Pancreas (tissue), 10 donors: ENCODE results near the gene TIAM1. TPM values are rescaled to one million over a fixed set of nuclear protein-coding genes. Genes with fewer than 3 reads are reported as not detected.

Source experiments
- ATAC-seq, 4 donors: fragments of 200-7000 bp; cut with Tn5 transposase; one replicate each; pipeline versions ENCODE4 v1.8.0 to v1.9.1; 2020; ENCODE audit warnings: mild to moderate bottlenecking in 4 of 4, moderate library complexity in 4 of 4
- DNase-seq, 6 donors: peaks; one replicate each; pipeline ENCODE4 v3.0.0-alpha.2; 2020
- FAIRE-seq: peaks from 2 replicates; lab custom pipeline; 2012; peaks lifted over from hg19 to GRCh38; lab: Jason Lieb, UNC
- H3K27ac ChIP-seq, 4 donors: fragments of 200-600 bp; sonication (generic); 1 replicate in 3 of 4; 2 replicates in 1 of 4; pipeline versions ENCODE4 v1.5.0 to v1.8.0; 2020
- H3K27me3 ChIP-seq, 4 donors: fragments of 200-600 bp; one replicate each; pipeline ENCODE4 v1.8.0; 2021
- H3K36me3 ChIP-seq, 3 donors: fragments of 200-600 bp; sonication (generic) in 1 of 3; one replicate each; pipeline versions ENCODE4 v1.5.0 to v1.8.0; 2020 to 2021
- H3K4me1 ChIP-seq, 3 donors: fragments of 200-600 bp; one replicate each; pipeline ENCODE4 v1.8.0; 2021
- H3K4me3 ChIP-seq, 4 donors: fragments of 200-600 bp; sonication (generic) in 2 of 4; one replicate each; pipeline versions ENCODE4 v1.5.0 to v1.8.0; 2020 to 2021
- H3K9me3 ChIP-seq, 4 donors: fragments of 200-600 bp; one replicate each; pipeline ENCODE4 v1.8.0; 2021
- CTCF ChIP-seq, 4 donors: fragments of 200-600 bp; sonication (generic) in 3 of 4; IDR thresholded peaks; one replicate each; pipeline versions ENCODE4 v1.5.0 to v1.8.0; 2021; ENCODE audit warnings: antibody characterized with exemption in 4 of 4
- WGBS, 2 donors: extraction: QIAGEN DNeasy Blood & Tissue Kit; methylation state at CpG; one replicate each; pipeline ENCODE4 v1.1.7; 2013; 5-methylcytosine and 5-hydroxymethylcytosine counted together
- intact Hi-C, 3 donors: fragments of 100-400 bp; cut with DNase I; formaldehyde crosslinking; loops; one replicate each; pipeline versions ENCODE4 v1.11.1 to v1.14.2; 2022
- polyA plus RNA-seq, 2 donors: library from polyadenylated mRNA; stranded (reverse); fragments of 200-250 nt; gene quantifications; one replicate each; pipeline ENCODE4 v1.2.3, GENCODE V29; 2013
- total RNA-seq, 6 donors: library from RNA; stranded (reverse); fragmentation: NEBNext Ultra II Directional in 4 of 6; extraction: Animal tissue kit (Norgen Biotek cat#: 25700) in 4 of 6; gene quantifications; one replicate each; pipeline versions ENCODE4 v1.2.1 to v1.2.4, GENCODE V29; 2021 to 2023
- donor health status: healthy with polysubstance abuse.
- donor health status: DM: no; HTN: no; CAD: no; lungs with moderate emphysema.
- donor health status: DM: no; HTN: no; CAD: no.
- donor health status: control.
- donor health status: control.
- donor health status: Bipolar disorder and iron deficiency.
- donor health status: DM: yes; HTN: yes; CAD: no.
- donor health status: DM: no; HTN: no; CAD: no.
- donor health status: DM: no; HTN: no; CAD: no.
- donor health status: DM: yes; HTN: yes; CAD: no.

The TIAM1 gene
- total and polyA plus RNA-seq, 8 donors, result 1.7 to 7.7 (median 4.0) TPM

- Histone ChIP-seq H3K27me3 (peaks cover 0 to 10% (median 2%) of the 10 kb centered on the region in 4 donors), H3K4me1 (peaks cover 0 to 3% (median 0%) of the 10 kb centered on the region in 3 donors), H3K9me3 (no peaks in the 10 kb centered on the region), H3K4me3 (no peak overlapping the region), H3K27ac (no peak overlapping the region), H3K36me3 (no peaks in the 10 kb centered on the region)
- no peak for ATAC-seq
- DNase-seq, result no peak
- no peak for FAIRE-seq
- WGBS, 2 donors, result 41 to 47% methylated on average over 5 of the region's 5 CpGs
- TF ChIP-seq CTCF (IDR thresholded peaks at IDR 0.05), result no peak
- intact Hi-C loops, result loop anchor here in 1 of 3 donors (10.0 kb wide), 2 partner anchors 380 to 410 kb away; no protein-coding TSS in a partner anchor
Measured at GRCh38 chr21:31194510-31195293, 149.4 kb downstream of the TIAM1 start.

GRCh38 chr21:31193761-31194160, 150.3 kb downstream of the TIAM1 start:
- ATAC-seq (no peak), DNase-seq (no peak), FAIRE-seq (no peak)
- peaks cover 0 to 10% (median 2%) of the 10 kb centered on the region in 4 donors for H3K27me3 ChIP-seq
- no peaks in the 10 kb centered on the region for H3K36me3 ChIP-seq
- no peak for TF ChIP-seq CTCF (IDR thresholded peaks at IDR 0.05)
- no peak overlapping the region for H3K27ac ChIP-seq
- peaks cover 0 to 3% (median 0%) of the 10 kb centered on the region in 3 donors for H3K4me1 ChIP-seq
- no peak overlapping the region for H3K4me3 ChIP-seq
- intact Hi-C loops, result loop anchor here in 1 of 3 donors (10.0 kb wide), 2 partner anchors 381 to 411 kb away; no protein-coding TSS in a partner anchor
- no peaks in the 10 kb centered on the region for H3K9me3 ChIP-seq
- 88 to 92% methylated on average over 12 of the region's 12 CpGs for WGBS, 2 donors

- 67 to 79% methylated on average over 3 of the region's 3 CpGs for WGBS, 2 donors
- no peak overlapping the region for H3K27ac ChIP-seq
- no peaks in the 10 kb centered on the region for H3K9me3 ChIP-seq
- H3K36me3 ChIP-seq, result no peaks in the 10 kb centered on the region
- intact Hi-C loops, result loop anchor here in 1 of 3 donors (10.0 kb wide), 2 partner anchors 383 to 413 kb away; no protein-coding TSS in a partner anchor
- no peak for DNase-seq
- H3K27me3 ChIP-seq, result peaks cover 0 to 3% (median under 1%) of the 10 kb centered on the region in 4 donors
- H3K4me3 ChIP-seq, result no peak overlapping the region
- ATAC-seq, result no peak
- no peaks in the 10 kb centered on the region for H3K4me1 ChIP-seq
- no peak for TF ChIP-seq CTCF (IDR thresholded peaks at IDR 0.05)
- no peak for FAIRE-seq
Measured at GRCh38 chr21:31191553-31191952, 152.5 kb downstream of the TIAM1 start.

- FAIRE-seq, result no peak
- TF ChIP-seq CTCF (IDR thresholded peaks at IDR 0.05), result no peak
- no peaks in the 10 kb centered on the region for H3K27me3 ChIP-seq
- no peak overlapping the region for H3K27ac ChIP-seq
- H3K36me3 ChIP-seq, result no peaks in the 10 kb centered on the region
- no peak for DNase-seq
- WGBS, 2 donors, result 69 to 78% methylated on average over 5 of the region's 5 CpGs
- ATAC-seq, result no peak
- no peaks in the 10 kb centered on the region for H3K4me1 ChIP-seq
- no peak overlapping the region for H3K4me3 ChIP-seq
- no peaks in the 10 kb centered on the region for H3K9me3 ChIP-seq
- intact Hi-C loops, result loop anchor here in 1 of 3 donors (10.0 kb wide), 2 partner anchors 384 to 414 kb away; no protein-coding TSS in a partner anchor
Measured at GRCh38 chr21:31190516-31190915, 153.5 kb downstream of the TIAM1 start.

- Histone ChIP-seq H3K4me3 (no peak overlapping the region), H3K4me1 (no peaks in the 10 kb centered on the region), H3K27ac (no peak overlapping the region), H3K9me3 (no peaks in the 10 kb centered on the region), H3K27me3 (no peaks in the 10 kb centered on the region), H3K36me3 (no peaks in the 10 kb centered on the region)
- no peak for TF ChIP-seq CTCF (IDR thresholded peaks at IDR 0.05)
- no peak for FAIRE-seq
- intact Hi-C loops, result no loop called here
- no peak for ATAC-seq
- no peak for DNase-seq
- 73 to 79% methylated on average over 4 of the region's 4 CpGs for WGBS, 2 donors
Measured at GRCh38 chr21:31187499-31187898, 156.6 kb downstream of the TIAM1 start.
